B cell (primary cell): Measurements from ENCODE around the gene NOP16. TPM values are rescaled to one million over a fixed set of nuclear protein-coding genes. Genes with fewer than 3 reads are reported as not detected.

ENCODE experiments used
- ATAC-seq: fragments of 200-7000 bp; cut with Tn5 transposase; one replicate; pipeline ENCODE4 v1.10.0; 2021; ENCODE audit warnings: low read depth, mild to moderate bottlenecking, moderate number of reproducible peaks, moderate library complexity
- CTCF ChIA-PET: fragments of 350-600 bp; sonication (Branson Sonifier 250); formaldehyde crosslinking; loops from one replicate; lab custom pipeline; 2021; ENCODE audit warnings: antibody characterized with exemption, inconsistent platforms; lab: Charles Lee
- POLR2A ChIA-PET: fragments of 350-600 bp; sonication (Branson Sonifier 250); formaldehyde crosslinking; loops from one replicate; lab custom pipeline; 2021; ENCODE audit warnings: antibody characterized with exemption; lab: Charles Lee
- DNase-seq: peaks from one replicate; pipeline ENCODE4 v3.0.0; 2013
- H2AFZ ChIP-seq: 2 replicates; pipeline ENCODE4 v1.6.1; 2012; ENCODE audit warnings: mild to moderate bottlenecking, low read depth, low read length; ENCODE audit not compliant: insufficient read depth, poor library complexity, severe bottlenecking
- H3K27ac ChIP-seq, 2 donors: 1 replicate in 1 of 2; 2 replicates in 1 of 2; pipeline ENCODE4 v1.5.1; 2012 to 2013; ENCODE audit warnings: low read length in 2 of 2, mild to moderate bottlenecking in 2 of 2, moderate library complexity in 1 of 2
- H3K27me3 ChIP-seq, 4 experiments: fragments of 200-600 bp in 1 of 4; sonication (generic) in 1 of 4; replicated peaks in 1 of 4; 1 replicate in 2 of 4; 2 replicates in 2 of 4; pipeline versions ENCODE4 v1.6.1 to v1.7.0; 2013 to 2016; ENCODE audit warnings: low read length in 3 of 4, mild to moderate bottlenecking in 2 of 4, mixed read lengths in 1 of 4, moderate library complexity in 1 of 4; ENCODE audit not compliant: insufficient read depth in 4 of 4, control insufficient read depth in 3 of 4; ENCODE audit errors: control extremely low read depth in 1 of 4
- H3K36me3 ChIP-seq, 2 experiments: replicated peaks in 1 of 2; 1 replicate in 1 of 2; 2 replicates in 1 of 2; pipeline versions ENCODE4 v1.6.1 to v1.7.1; 2013; ENCODE audit warnings: low read length in 1 of 2; ENCODE audit not compliant: insufficient read depth in 2 of 2, control insufficient read depth in 1 of 2; ENCODE audit errors: control extremely low read depth in 1 of 2, extremely low read depth in 1 of 2
- H3K4me1 ChIP-seq, 2 donors: fragments of 200-600 bp in 1 of 2; sonication (generic) in 1 of 2; 1 replicate in 1 of 2; 2 replicates in 1 of 2; pipeline versions ENCODE4 v1.5.1 to v1.6.1; 2013 to 2017; ENCODE audit warnings: low read length in 2 of 2; ENCODE audit not compliant: control insufficient read depth in 2 of 2, insufficient read depth in 2 of 2
- H3K4me2 ChIP-seq: replicated peaks from 2 replicates; pipeline ENCODE3; 2012; ENCODE audit warnings: mild to moderate bottlenecking, low read depth, low read length; ENCODE audit not compliant: poor library complexity, severe bottlenecking
- H3K4me3 ChIP-seq, 5 experiments: fragments of 200-600 bp in 1 of 5; sonication (generic) in 1 of 5; 1 replicate in 3 of 5; 2 replicates in 2 of 5; pipeline versions ENCODE4 v1.5.1 to v1.7.0; 2011 to 2016; ENCODE audit warnings: low read length in 4 of 5, mild to moderate bottlenecking in 4 of 5, low read depth in 2 of 5, control low read depth in 1 of 5, moderate library complexity in 1 of 5; ENCODE audit not compliant: insufficient read depth in 1 of 5; ENCODE audit errors: control extremely low read depth in 1 of 5, extremely low read depth in 1 of 5
- H3K79me2 ChIP-seq: fragments of 200-600 bp; sonication (generic); one replicate; pipeline ENCODE4 v1.6.0; 2016; ENCODE audit warnings: low read length; ENCODE audit not compliant: control insufficient read depth, insufficient read depth
- H3K9ac ChIP-seq: fragments of 200-600 bp; sonication (generic); 2 replicates; pipeline ENCODE4 v1.6.1; 2017; ENCODE audit warnings: mild to moderate bottlenecking, low read length, moderate library complexity
- H3K9me3 ChIP-seq, 3 donors: one replicate each; pipeline versions ENCODE4 v1.6.1 to v1.7.1; 2013; ENCODE audit warnings: low read length in 2 of 3; ENCODE audit not compliant: control insufficient read depth in 2 of 3, insufficient read depth in 1 of 3; ENCODE audit errors: control extremely low read depth in 1 of 3
- H4K20me1 ChIP-seq: 2 replicates; pipeline ENCODE4 v1.6.0; 2012; ENCODE audit warnings: mild to moderate bottlenecking, low read length; ENCODE audit not compliant: insufficient read depth, control insufficient read depth, poor library complexity, severe bottlenecking
- H3K27ac Mint-ChIP-seq: one replicate; pipeline ENCODE4 v1.8.0; 2021; ENCODE audit warnings: mixed read lengths
- H3K27me3 Mint-ChIP-seq: one replicate; pipeline ENCODE4 v1.8.0; 2021; ENCODE audit warnings: mixed read lengths
- H3K4me1 Mint-ChIP-seq: one replicate; pipeline ENCODE4 v1.8.0; 2021; ENCODE audit warnings: mixed read lengths
- H3K4me3 Mint-ChIP-seq: one replicate; pipeline ENCODE4 v1.8.0; 2021; ENCODE audit warnings: mixed read lengths
- H3K9me3 Mint-ChIP-seq: one replicate; pipeline ENCODE4 v1.8.0; 2022; ENCODE audit warnings: mixed read lengths; ENCODE audit not compliant: insufficient read depth
- CTCF ChIP-seq: fragments of 200-600 bp; IDR thresholded peaks from one replicate; pipeline ENCODE4 v1.8.0; 2022; ENCODE audit warnings: antibody characterized with exemption, mild to moderate bottlenecking
- EZH2 ChIP-seq: IDR thresholded peaks from 2 replicates; pipeline ENCODE4 v1.6.1; 2012; ENCODE audit warnings: borderline replicate concordance, low read depth, mild to moderate bottlenecking, moderate library complexity, low read length; ENCODE audit not compliant: insufficient read depth, poor library complexity, severe bottlenecking
- WGBS: methylation state at CpG from one replicate; pipeline ENCODE4 v1.1.5; 2013; ENCODE audit warnings: missing lambda C conversion rate; ENCODE audit not compliant: insufficient coverage; 5-methylcytosine and 5-hydroxymethylcytosine counted together
- intact Hi-C: fragments of 100-400 bp; cut with micrococcal nuclease; formaldehyde crosslinking; loops from one replicate; pipeline ENCODE4 v1.10.0; 2022
- polyA plus RNA-seq: library from polyadenylated mRNA; depleted of rRNA; stranded (reverse); fragments of >200 nt; gene quantifications from 2 replicates; pipeline ENCODE4 v1.2.3, GENCODE V29; 2012
- total RNA-seq, 2 donors: library from RNA; stranded (reverse); fragments of 120-200 nt in 1 of 2; gene quantifications; 1 replicate in 1 of 2; 2 replicates in 1 of 2; pipeline versions ENCODE4 v1.2.3 to v1.2.4, GENCODE V29; 2013 to 2022

The NOP16 gene
- total and polyA plus RNA-seq, 2 donors (not counting 1 experiment from before 2014, with no cell fraction given): 25.0 to 27.8 TPM

GRCh38 chr5:176394096-176394495 is 5.7 kb upstream of the NOP16 start:
- no peaks in the 10 kb centered on the region for H3K27me3 Mint-ChIP-seq
- no peaks in the 10 kb centered on the region for H3K9me3 Mint-ChIP-seq
- Histone ChIP-seq H2AFZ (no peak overlapping the region), H3K9ac (no peak overlapping the region), H3K79me2 (peaks cover 11% of the 10 kb centered on the region), H4K20me1 (no peaks in the 10 kb centered on the region), H3K4me3 (no peak overlapping the region), H3K4me1 (peaks cover 5 to 10% of the 10 kb centered on the region in 2 donors), H3K36me3 (peaks cover 0 to 11% of the 10 kb centered on the region in 2 experiments), H3K27me3 (no peaks in the 10 kb centered on the region), H3K27ac (no peak overlapping the region), H3K4me2 (no peak overlapping the region), H3K9me3 (no peaks in the 10 kb centered on the region)
- intact Hi-C loops: no loop called here
- TF ChIP-seq CTCF: no peak
- TF ChIP-seq EZH2: no peak
- H3K4me3 Mint-ChIP-seq: no peak overlapping the region
- ChIA-PET POLR2A (interaction anchor here (0.7 kb wide), 1 partner anchor 11 kb away, joined by 3 read pairs; no protein-coding TSS in a partner anchor), CTCF (interaction anchor here (0.9 kb wide), 1 partner anchor 11 kb away, joined by 3 read pairs; no protein-coding TSS in a partner anchor)
- no peak for ATAC-seq
- over 99% methylated on average over 9 of the region's 9 CpGs for WGBS
- DNase-seq: no peak
- H3K27ac Mint-ChIP-seq: no peak overlapping the region
- peaks cover 7% of the 10 kb centered on the region for H3K4me1 Mint-ChIP-seq

GRCh38 chr5:176392526-176392925 is 4.1 kb upstream of the NOP16 start:
- no peak overlapping the region for H3K27ac Mint-ChIP-seq

More at GRCh38 chr5:176392526-176392925, 4.1 kb upstream of the NOP16 start:
- H3K4me3 Mint-ChIP-seq: no peak overlapping the region
- no peak overlapping the region for H3K4me2 ChIP-seq
- peaks cover 16% of the 10 kb centered on the region for H3K4me1 Mint-ChIP-seq
- peaks cover 20% of the 10 kb centered on the region for H3K79me2 ChIP-seq
- H3K4me3 ChIP-seq: no peak overlapping the region
- DNase-seq (no peak), ATAC-seq (no peak)
- H3K27ac ChIP-seq: no peak overlapping the region
- no peaks in the 10 kb centered on the region for H3K27me3 Mint-ChIP-seq
- no peaks in the 10 kb centered on the region for H3K9me3 Mint-ChIP-seq
- peaks cover 0 to 10% of the 10 kb centered on the region in 2 experiments for H3K36me3 ChIP-seq
- H4K20me1 ChIP-seq: no peaks in the 10 kb centered on the region
- H3K9ac ChIP-seq: no peak overlapping the region
- 95% methylated on average over 10 of the region's 11 CpGs for WGBS
- no peak overlapping the region for H2AFZ ChIP-seq
- intact Hi-C loops: no loop called here
- no peaks in the 10 kb centered on the region for H3K27me3 ChIP-seq
- POLR2A ChIA-PET: no interaction called here
- TF ChIP-seq EZH2: no peak
- TF ChIP-seq CTCF: no peak
- peaks cover 9 to 17% of the 10 kb centered on the region in 2 donors for H3K4me1 ChIP-seq
- CTCF ChIA-PET: interaction anchor here (1.6 kb wide), 1 partner anchor 56 kb away, joined by 4 read pairs; the partner anchor contains the start of gene FAF2
- H3K9me3 ChIP-seq: no peaks in the 10 kb centered on the region
